ENCODE measurements around the gene CCDC85B.

GRCh38 chr11:65927904-65928397 lies 37.5 kb downstream of the CCDC85B start:
- TF ChIP-seq CTCF (IDR thresholded peaks at IDR 0.05; ENCODE audit: poor library complexity, severe bottlenecking) (no peak), POLR2AphosphoS5 (IDR thresholded peaks at IDR 0.05) (no peak)

Measured in neural cell (in vitro differentiated cells).